Measurements from ENCODE around the gene ITGBL1.
A peak's percentile ranks its signal among the peaks of the same experiment; 100 is the strongest.

ITGBL1 gene

DNA sequence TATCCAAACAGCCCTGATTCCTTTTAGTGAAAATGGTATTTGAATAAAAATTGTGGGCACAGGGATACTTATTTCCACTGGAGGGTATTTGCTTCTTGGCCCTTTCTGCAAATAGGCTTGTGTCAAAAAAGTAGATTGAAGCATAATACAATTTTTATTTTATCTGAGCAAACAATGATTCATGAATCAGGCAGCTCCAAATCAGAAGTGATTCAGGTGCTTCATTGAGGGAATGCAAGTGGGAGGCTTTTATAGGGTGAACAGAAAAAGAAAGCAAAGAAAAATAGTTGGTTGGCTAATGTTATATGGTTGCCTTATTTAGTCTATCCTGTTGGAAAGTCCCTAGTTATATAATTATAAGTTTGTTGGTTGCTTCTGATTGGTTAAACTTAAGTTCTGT lies 117.9 kb downstream of the ITGBL1 start:
- DNase-seq = no peak

DNA sequence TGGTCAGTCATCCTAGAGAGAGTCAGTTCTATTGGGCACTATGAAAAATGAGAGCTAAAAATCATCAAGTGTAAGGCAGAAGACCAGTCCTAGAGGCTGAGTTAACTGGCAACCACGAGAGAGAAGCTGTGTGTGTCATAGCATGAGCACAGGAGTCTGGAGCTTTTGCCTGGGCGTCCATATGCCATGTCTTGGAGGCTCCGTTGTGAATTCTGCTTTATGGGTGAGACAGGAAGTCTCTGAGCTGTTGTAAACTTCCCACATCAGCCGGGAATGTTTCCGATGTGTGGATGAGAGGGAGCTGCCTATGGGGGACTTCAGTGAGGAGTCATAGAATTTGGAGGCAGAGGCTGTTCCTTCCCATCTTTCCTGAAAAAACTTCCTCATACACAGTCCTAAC lies 120.0 kb downstream of the ITGBL1 start:
- DNase-seq = no peak

DNA sequence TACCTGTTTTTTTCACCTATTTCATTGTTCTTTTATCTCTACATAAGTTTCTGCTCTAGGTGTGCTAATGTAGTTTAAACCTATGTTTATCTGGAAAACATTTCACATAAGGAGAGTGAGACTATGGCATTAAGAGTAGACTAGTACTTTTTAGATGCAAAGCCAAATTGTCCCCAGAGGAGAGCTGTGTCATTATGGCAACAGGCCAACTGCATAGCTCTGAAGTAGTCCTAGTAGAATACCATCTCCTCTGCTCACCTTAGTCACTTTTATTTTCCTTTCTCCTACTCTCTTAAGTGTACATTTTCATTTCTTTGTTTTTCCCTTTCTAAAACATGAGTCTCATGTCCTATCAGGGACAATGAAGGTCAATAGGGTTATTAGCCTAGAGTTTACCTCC lies 123.1 kb downstream of the ITGBL1 start:
- DNase-seq = no peak

DNA sequence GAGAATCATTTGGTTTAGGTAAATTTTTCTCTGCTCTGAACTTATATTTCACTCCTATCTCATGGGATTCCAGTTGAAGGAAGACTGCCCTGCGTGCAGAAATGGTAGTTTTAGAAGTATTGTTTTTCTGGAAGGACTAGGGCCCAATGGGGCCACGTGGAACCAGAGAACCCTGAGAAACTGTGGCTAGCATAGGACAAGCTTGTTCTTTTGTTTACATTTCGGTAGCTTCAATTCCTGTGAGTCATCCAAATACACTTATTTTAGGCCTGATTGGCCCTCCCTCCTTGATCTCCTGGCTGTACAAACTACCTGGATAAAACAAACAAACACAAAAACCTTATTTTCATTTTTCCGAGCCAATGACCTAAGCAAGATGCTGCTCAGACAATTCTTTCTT lies 124.0 kb downstream of the ITGBL1 start:
- DNase-seq = no peak

GRCh38 chr13:101576977-101577376 lies 124.5 kb downstream of the ITGBL1 start:
- DNase-seq = no peak

DNA sequence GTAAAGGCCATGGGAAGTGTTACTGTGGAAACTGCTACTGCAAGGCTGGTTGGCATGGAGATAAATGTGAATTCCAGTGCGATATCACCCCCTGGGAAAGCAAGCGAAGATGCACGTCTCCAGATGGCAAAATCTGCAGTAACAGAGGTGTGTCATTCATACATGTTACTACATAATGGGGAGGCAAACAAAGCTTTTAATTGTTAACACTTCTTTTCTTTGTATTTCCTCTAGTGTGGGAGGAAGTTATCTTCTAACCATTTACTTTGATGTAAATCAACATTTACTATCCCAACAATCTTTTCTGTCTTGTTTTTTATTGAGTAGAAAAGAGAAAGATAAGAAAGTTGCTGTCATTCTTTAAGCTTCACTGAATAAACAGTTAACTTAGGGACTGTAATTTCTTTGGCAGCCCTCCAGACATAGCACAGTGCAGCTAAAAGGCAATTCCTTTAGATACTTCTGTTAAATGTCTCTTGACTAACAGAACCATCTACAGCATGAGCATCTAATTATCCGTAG lies 126.9 kb downstream of the ITGBL1 start:
- DNase-seq = peak; percentile 46

GRCh38 chr13:101584331-101584730 lies 131.9 kb downstream of the ITGBL1 start:
- DNase-seq = no peak

- no peak for DNase-seq
Measured at GRCh38 chr13:101590479-101590878, 138.0 kb downstream of the ITGBL1 start.

DNA sequence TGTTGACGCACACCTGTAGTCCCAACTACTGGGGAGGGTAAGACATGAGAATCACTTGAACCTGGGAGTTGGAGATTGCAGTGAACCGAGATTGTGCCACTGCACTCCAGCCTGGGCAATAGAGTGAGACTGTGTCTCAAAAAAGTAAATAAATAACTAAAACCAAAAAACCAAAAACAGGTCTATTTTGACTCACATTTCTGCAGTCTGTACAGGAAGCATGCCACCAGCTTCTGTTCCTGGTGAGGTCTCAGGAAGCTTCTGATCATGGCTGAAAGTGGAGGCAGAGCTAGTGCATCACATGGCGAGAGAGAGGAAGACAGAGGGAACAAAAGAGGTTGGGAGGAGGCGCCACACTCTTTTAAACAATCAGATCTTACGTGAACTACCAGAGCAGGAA lies 142.5 kb downstream of the ITGBL1 start:
- no peak for DNase-seq

- no peak for DNase-seq
Measured at GRCh38 chr13:101596803-101597202, 144.3 kb downstream of the ITGBL1 start.

DNA sequence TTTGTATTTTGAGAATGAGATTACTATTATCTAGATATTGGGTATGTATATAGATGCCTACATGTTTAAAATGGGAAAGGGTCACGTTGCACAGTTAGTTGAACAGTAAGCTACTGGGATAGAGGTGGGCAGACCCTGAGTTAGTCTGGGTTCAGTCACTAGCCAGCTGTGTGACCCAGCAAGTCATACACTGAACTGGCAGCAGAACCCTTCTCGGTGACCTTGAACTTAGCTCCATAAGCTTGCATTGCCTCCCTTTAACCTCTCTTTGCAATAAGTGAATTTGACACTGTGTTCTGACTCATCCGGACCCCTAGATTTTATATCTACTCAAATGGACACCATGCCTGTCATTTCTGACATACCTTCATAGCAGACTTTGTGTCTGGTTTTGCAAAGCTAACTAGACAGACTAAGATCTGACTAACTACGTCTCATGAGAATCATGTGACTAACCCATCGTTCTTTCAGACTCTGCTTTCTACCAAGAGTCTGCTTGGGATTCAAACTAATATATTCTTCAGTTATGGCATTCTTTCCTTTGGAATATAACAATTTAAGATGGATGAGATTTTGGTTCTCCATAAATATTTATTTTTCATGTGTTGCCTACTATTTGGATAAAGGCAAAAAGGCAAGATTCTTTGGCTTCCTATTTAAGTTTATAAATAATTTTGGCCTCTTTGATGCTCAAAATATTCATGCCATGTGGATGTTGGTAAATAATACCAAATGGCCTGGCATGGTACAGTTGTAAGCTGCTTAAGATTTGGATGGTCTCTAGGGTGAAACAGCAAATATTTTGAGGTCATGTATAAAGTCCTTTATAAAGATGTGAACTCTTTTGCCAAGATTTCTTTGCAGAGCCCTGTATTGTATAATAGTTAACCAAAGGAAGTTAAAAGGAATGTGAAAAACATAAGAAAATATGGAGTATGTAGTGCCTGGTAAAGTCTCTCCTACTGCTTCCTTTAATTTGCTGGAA lies 159.3 kb downstream of the ITGBL1 start:
- DNase-seq = peak; percentile 34

DNA sequence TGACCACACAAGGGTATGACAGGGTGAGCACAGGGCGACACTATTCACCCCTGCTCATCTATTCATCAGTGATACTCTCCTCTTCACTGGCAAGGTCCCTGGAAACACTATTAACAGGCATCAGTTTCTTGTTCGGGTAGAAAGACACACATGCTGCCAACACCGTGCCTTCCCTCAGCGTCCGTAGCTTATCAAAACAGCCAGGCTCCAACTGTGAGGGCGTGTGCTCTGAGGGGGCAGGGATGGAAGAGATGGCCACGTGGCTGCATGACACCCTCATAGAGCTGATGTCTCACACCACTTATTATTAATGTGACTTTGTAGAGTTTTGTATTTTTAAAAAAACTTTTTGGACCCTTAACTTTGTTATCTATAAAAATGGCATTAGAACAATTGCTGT lies 160.3 kb downstream of the ITGBL1 start:
- no peak for DNase-seq

GRCh38 chr13:101614491-101614890 lies 162.0 kb downstream of the ITGBL1 start:
- DNase-seq = no peak

- no peak for DNase-seq
Measured at GRCh38 chr13:101618440-101619187, 166.1 kb downstream of the ITGBL1 start.

DNA sequence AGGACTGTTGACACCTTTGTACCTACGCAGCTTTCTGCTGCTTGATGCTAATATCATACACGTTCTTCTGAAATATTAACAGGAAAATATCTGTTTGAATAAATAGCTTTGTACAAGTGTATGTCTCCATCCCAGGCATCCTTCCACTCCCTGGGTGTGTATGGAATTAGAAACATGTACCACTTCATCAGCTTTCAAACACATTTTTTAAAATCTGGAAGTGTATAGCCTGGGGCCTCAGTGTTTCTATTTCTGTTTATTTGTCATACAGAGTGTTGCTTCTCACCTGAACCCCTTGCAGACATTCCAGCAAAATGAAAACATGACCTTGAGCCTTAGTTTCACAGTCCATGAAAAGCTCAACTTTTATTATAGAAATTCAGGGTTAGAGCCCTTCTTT lies 168.6 kb downstream of the ITGBL1 start:
- no peak for DNase-seq

GRCh38 chr13:101623470-101624209 lies 171.2 kb downstream of the ITGBL1 start:
- peak; percentile 45 for DNase-seq

DNA sequence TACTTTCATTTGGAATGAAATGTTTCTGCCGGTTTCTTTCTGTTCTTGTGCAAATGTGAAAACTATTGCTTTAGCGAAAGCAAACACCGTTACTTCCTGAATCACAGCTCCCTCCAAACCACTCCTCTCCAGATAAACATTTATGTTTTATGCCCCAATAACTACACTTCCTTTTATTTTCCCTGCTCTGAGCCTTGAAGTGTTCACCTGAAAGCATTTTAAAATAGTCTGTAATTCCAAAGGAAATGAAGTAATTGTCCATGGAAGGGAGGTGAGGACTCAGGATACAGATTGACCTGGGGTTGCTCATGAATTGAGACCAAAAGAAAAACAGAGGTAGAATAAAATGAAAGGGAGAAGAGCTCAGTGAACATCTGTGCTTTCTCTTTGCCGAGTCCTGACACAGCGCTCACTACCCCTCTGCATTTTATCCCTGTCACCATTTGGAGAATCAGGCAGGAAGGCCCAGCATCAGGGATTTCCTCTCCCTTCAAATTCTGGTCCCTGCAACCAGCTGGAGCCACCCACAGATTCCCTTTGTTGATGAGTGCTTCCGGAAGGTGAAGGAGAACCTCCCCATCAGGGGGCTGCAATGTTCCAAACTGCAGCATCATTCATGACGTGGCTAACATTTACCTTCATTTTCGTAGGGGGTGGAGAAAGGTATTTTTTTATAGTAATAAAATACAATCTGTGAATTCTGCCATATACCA lies 171.9 kb downstream of the ITGBL1 start:
- no peak for DNase-seq

GRCh38 chr13:101624981-101625380 lies 172.5 kb downstream of the ITGBL1 start:
- no peak for DNase-seq

GRCh38 chr13:101626925-101627555 lies 174.6 kb downstream of the ITGBL1 start:
- DNase-seq = no peak

GRCh38 chr13:101627556-101627943 lies 175.1 kb downstream of the ITGBL1 start:
- no peak for DNase-seq

GRCh38 chr13:101628900-101629299 lies 176.4 kb downstream of the ITGBL1 start:
- DNase-seq = no peak

DNA sequence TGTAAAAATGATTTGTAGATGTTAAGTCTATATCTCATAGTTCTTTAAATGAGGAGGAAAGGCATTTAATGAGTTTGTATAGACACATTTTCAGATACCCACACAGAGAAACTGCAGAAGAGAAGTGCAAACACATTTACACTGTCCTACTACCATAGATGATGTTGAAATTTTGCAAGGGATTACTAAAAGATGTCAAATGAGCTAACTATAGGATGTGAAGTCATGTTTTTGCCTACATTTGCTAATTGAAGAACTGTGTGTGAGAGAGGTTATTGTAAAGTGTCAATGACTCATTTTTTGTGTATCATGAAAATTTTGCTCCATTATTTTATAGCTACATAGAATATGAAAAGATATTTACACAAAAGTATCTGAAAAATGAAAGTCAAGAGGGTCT lies 178.9 kb downstream of the ITGBL1 start:
- DNase-seq = no peak

Measured in fibroblast of upper back skin (primary cell).